NT2/D1 (cell line): ENCODE data around the gene GPRIN1.
"Not testable (repeated sequence)": the region's sequence is repeated elsewhere in the genome, so short reads cannot be mapped to it uniquely, and the experiment has no call there.

Source experiments
- DNase-seq: peaks from one replicate; pipeline ENCODE4 v3.0.0-alpha.2; 2011; ENCODE audit warnings: low read depth, low spot score
- H3K27me3 ChIP-seq: 2 replicates; pipeline ENCODE4 v1.6.0; 2011; ENCODE audit warnings: mild to moderate bottlenecking; ENCODE audit not compliant: insufficient read length, insufficient read depth
- H3K36me3 ChIP-seq: 2 replicates; pipeline ENCODE4 v1.6.1; 2011; ENCODE audit warnings: mild to moderate bottlenecking, low read length, mixed read lengths; ENCODE audit not compliant: insufficient read depth, insufficient read length
- H3K4me1 ChIP-seq: 2 replicates; pipeline ENCODE4 v1.5.1; 2011; ENCODE audit not compliant: insufficient read depth, insufficient read length
- H3K4me3 ChIP-seq: 2 replicates; pipeline ENCODE4 v1.5.1; 2011; ENCODE audit warnings: low read depth; ENCODE audit not compliant: insufficient read length
- H3K9ac ChIP-seq: 2 replicates; pipeline ENCODE4 v1.6.0; 2011; ENCODE audit warnings: low read depth; ENCODE audit not compliant: insufficient read length
- H3K9me3 ChIP-seq: 2 replicates; pipeline ENCODE4 v1.5.1; 2011; ENCODE audit warnings: mild to moderate bottlenecking, low read length; ENCODE audit not compliant: insufficient read depth
- SUZ12 ChIP-seq: IDR thresholded peaks from 2 replicates; pipeline ENCODE4 v1.6.1; 2011; ENCODE audit not compliant: insufficient read length, insufficient read depth; ENCODE audit errors: extremely low read depth
- YY1 ChIP-seq: IDR thresholded peaks from 2 replicates; pipeline ENCODE4 v1.6.1; 2011; ENCODE audit not compliant: insufficient read length, insufficient read depth
- ZNF274 ChIP-seq: IDR thresholded peaks from 2 replicates; pipeline ENCODE4 v1.6.1; 2011; ENCODE audit warnings: mild to moderate bottlenecking, low read depth, low read length

Gene GPRIN1

DNA sequence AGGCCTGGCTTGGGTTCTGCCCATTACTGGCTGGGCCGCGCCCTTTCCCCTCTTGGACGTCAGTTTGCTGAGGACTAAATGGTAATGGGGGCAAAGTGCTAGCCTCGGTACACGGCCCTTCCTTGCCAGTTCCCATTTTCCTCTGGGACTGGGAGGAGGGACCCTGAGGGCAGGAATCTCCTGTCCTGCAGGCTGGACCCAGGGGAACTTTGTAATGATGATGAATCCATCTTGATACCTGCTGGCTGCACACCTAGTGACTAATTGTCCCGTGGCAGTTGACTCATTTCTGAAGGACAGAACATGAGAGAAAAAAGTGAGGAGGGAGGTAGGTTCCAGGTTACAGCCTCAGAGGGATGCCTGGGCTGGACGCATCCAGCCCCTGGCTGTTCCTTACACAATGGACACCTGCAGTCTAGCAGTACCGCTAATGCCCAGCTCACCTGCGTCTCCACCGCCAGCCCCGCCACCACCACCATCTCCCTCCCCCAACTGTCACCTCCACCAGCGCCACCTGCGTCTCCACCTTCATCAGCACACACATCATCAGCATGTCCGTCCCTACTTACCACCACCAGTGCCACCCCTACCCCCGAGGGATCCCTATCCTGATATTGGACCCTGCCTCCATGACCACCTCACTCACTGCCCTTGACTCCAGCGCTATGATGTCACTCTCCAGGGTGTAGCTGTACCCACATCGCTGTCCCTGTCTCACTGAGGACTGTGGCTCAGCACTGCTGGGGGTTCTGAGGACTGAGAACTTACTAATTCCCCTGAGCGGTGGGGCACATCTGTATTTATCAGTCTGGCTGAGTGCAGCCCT lies 56.5 kb downstream of the GPRIN1 start:
- Histone ChIP-seq H3K9me3 (no peaks in the 10 kb centered on the region), H3K9ac (no peak overlapping the region), H3K27me3 (no peaks in the 10 kb centered on the region), H3K36me3 (no peaks in the 10 kb centered on the region), H3K4me3 (no peak overlapping the region), H3K4me1 (peaks cover 13% of the 10 kb centered on the region)
- DNase-seq, result no peak
- TF ChIP-seq YY1 (no peak), SUZ12 (no peak), ZNF274 (no peak)

- H3K36me3 ChIP-seq, result no peaks in the 10 kb centered on the region
- H3K4me1 ChIP-seq, result peaks cover 13% of the 10 kb centered on the region
- no peak for DNase-seq
- no peaks in the 10 kb centered on the region for H3K27me3 ChIP-seq
- no peak overlapping the region for H3K4me3 ChIP-seq
- TF ChIP-seq SUZ12 (no peak), YY1 (no peak), ZNF274 (no peak)
- H3K9ac ChIP-seq, result no peak overlapping the region
- no peaks in the 10 kb centered on the region for H3K9me3 ChIP-seq
Observed at GRCh38 chr5:176552332-176552869, 57.6 kb downstream of the GPRIN1 start.

DNA sequence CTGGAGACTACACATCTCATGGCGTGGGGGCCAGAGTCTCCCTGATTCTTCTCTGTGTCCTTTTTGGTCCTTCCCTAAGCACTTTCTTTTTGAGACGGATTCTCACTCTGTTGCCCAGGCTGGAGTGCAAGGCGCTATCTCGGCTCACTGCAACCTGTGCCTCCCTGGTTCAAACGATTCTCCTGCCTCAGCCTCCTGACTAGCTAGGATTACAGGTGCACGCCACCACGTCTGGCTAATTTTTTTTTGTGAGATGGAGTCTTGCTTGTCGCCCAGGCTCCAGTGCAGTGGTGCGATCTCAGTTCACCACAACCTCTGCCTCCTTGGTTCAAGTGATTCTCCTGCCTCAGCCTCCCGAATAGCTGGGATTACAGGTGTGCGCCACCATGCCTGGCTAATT lies 59.0 kb downstream of the GPRIN1 start:
- not testable (repeated sequence) for H3K4me3 ChIP-seq, H3K9me3 ChIP-seq, DNase-seq, H3K27me3 ChIP-seq, H3K36me3 ChIP-seq, H3K9ac ChIP-seq
- H3K4me1 ChIP-seq, result peaks cover 13% of the 10 kb centered on the region

DNA sequence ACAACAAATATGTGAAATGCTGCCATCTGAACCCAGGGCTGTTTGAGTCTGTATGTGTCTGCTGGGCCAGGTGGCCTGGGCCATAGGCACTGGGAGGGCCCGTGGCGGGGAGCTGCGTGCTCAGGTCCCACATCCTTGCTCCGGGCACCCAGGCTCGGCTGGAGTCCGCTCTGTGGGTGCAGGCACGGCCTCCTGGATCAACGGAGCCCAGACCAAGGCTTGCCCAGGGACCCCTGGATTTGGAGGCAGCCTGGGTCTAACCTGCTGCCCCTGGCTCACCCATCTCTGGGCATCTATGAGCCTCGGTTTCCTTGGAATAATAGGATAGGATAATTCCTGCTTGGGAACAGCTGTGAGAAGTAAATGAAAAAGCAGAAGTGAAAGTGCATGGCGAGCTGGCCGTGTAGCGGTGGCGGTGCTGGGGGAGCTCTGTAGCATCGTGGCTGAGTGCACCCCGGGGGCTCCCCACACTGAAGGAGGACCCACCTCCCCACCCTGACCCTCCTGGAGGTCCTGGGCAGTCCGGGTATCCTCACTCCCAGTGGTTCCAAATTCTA lies 59.6 kb downstream of the GPRIN1 start:
- H3K27me3 ChIP-seq, result no peaks in the 10 kb centered on the region
- no peak overlapping the region for H3K4me3 ChIP-seq
- no peak for TF ChIP-seq SUZ12
- TF ChIP-seq YY1, result no peak
- TF ChIP-seq ZNF274, result no peak
- DNase-seq, result no peak
- no peaks in the 10 kb centered on the region for H3K9me3 ChIP-seq
- no peaks in the 10 kb centered on the region for H3K36me3 ChIP-seq
- no peak overlapping the region for H3K9ac ChIP-seq
- peaks cover 17% of the 10 kb centered on the region for H3K4me1 ChIP-seq

DNA sequence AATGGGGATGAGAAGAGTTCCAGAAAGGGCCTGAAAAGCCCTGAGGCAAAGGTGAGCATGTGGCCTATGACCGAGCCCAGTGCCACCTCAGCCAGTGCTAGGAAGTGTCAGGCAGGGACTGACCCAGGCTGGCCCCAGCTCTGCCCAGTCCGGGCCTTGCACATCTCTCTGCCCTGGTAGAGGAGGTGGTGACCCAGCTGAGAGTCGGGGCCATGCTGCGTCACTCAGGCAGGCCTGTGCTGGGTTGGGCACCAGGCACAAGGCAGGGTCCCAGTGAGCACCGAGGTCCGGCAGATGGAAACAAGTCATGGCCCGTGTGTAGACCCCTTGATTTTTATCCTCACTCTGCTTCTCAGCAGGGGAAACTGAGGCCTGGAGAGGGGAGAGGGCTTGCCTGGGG lies 60.1 kb downstream of the GPRIN1 start:
- no peaks in the 10 kb centered on the region for H3K27me3 ChIP-seq
- H3K4me1 ChIP-seq, result peaks cover 13% of the 10 kb centered on the region
- TF ChIP-seq ZNF274 (no peak), YY1 (no peak), SUZ12 (no peak)
- no peaks in the 10 kb centered on the region for H3K36me3 ChIP-seq
- no peaks in the 10 kb centered on the region for H3K9me3 ChIP-seq
- H3K9ac ChIP-seq, result no peak overlapping the region
- no peak for DNase-seq
- no peak overlapping the region for H3K4me3 ChIP-seq

- Histone ChIP-seq H3K36me3 (no peaks in the 10 kb centered on the region), H3K4me1 (peaks cover 12% of the 10 kb centered on the region), H3K4me3 (no peak within 1 kb of the TSS), H3K9me3 (no peaks in the 10 kb centered on the region), H3K9ac (peak within 1 kb of the TSS; percentile 32), H3K27me3 (no peaks in the 10 kb centered on the region)
- TF ChIP-seq YY1 (no peak), SUZ12 (no peak), ZNF274 (no peak)
- DNase-seq, result no peak
Observed at GRCh38 chr5:176548967-176549444, 61.0 kb downstream of the GPRIN1 start, which contains the start of gene CDHR2. Gene CDHR2, plus strand, starts transcription at chr5:176549342. Its CDS starts 16,011 bp downstream, at chr5:176565353.

DNA sequence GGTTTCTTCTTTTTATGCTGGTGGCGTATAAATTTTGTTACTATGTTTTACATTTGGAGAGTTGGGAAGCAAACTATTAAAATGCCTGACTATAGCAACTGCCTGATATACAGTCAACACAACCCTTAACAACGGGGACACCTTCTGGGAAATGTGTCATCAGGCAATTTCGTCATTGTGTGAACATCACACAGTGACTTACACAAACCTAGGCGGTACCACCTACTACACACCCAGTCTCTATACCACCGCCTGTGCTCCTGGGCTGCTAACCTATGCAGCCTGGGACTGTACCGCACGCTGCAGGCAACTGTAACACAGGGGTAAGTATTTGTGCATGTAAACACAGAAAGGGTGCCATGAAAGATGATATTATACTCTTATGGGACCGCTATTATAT lies 62.2 kb downstream of the GPRIN1 start:
- Histone ChIP-seq H3K36me3 (no peaks in the 10 kb centered on the region), H3K4me3 (no peak overlapping the region), H3K9ac (no peak overlapping the region), H3K27me3 (no peaks in the 10 kb centered on the region), H3K9me3 (no peaks in the 10 kb centered on the region), H3K4me1 (peaks cover 8% of the 10 kb centered on the region)
- no peak for TF ChIP-seq SUZ12
- TF ChIP-seq YY1, result no peak
- TF ChIP-seq ZNF274, result no peak
- DNase-seq, result no peak
